Hepatocyte (in vitro differentiated cells): ENCODE measurements around the gene TRPV2.

ENCODE experiments used
- EZH2 ChIP-seq: fragments of 200-600 bp; sonication (generic); IDR thresholded peaks from 2 replicates; pipeline ENCODE4 v1.6.1; 2016; ENCODE audit warnings: antibody characterized with exemption, mild to moderate bottlenecking, borderline replicate concordance
- TF ChIP-seq, protein P1 (sequence below): fragments of 200-600 bp; sonication (generic); IDR thresholded peaks from 2 replicates; pipeline ENCODE4 v1.5.1; 2016; ENCODE audit warnings: antibody characterized with exemption, mild to moderate bottlenecking; ENCODE audit not compliant: poor library complexity

- TF ChIP-seq, protein P1, sequence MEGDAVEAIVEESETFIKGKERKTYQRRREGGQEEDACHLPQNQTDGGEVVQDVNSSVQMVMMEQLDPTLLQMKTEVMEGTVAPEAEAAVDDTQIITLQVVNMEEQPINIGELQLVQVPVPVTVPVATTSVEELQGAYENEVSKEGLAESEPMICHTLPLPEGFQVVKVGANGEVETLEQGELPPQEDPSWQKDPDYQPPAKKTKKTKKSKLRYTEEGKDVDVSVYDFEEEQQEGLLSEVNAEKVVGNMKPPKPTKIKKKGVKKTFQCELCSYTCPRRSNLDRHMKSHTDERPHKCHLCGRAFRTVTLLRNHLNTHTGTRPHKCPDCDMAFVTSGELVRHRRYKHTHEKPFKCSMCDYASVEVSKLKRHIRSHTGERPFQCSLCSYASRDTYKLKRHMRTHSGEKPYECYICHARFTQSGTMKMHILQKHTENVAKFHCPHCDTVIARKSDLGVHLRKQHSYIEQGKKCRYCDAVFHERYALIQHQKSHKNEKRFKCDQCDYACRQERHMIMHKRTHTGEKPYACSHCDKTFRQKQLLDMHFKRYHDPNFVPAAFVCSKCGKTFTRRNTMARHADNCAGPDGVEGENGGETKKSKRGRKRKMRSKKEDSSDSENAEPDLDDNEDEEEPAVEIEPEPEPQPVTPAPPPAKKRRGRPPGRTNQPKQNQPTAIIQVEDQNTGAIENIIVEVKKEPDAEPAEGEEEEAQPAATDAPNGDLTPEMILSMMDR: no peak
- TF ChIP-seq EZH2: no peak
Measured at GRCh38 chr17:16483021-16483645, 67.8 kb downstream of the TRPV2 start.
